ENCODE data around the gene UFD1. TPM values are rescaled to one million over a fixed set of nuclear protein-coding genes. Genes with fewer than 3 reads are reported as not detected.

UFD1 gene
- total and polyA plus RNA-seq, 12 donors: 31.5 to 79.4 (median 43.5) TPM

DNA sequence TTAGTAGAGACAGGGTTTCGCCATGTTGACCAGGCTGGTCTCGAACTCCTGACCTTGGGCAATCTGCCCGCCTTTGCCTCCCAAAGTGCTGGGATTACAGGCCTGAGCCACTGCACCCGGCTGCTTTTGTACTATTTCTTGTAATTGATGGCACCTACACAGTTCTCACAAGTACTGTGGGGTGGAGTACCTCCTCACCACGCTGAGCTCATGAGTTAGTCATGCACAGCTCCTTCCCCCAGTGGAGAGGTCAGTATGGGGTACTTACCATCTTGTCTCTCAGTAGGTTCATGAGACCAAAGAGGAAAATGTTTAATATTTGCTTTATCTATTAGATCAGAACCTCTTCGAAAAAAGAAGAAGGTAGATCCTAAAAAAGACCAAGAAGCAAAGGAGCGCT lies 44.6 kb downstream of the UFD1 start:
- H3K27me3 ChIP-seq: no peaks in the 10 kb centered on the region
- intact Hi-C loops (cut with DNase I): loop anchor here in 5 of 10 donors (5.0 to 10.0 kb wide), 4 partner anchors 43 to 257 kb away; partner anchors contain the start of genes CDC45 (in 2 of the 5), CLTCL1 (in 2 of the 5), SLC25A1 (in 2 of the 5) and UFD1 (in 2 of the 5)
- H3K27ac ChIP-seq: peak overlapping the region in 2 of 10 donors; percentile 98 to 99
- ATAC-seq (no peak), DNase-seq (no peak)
- peaks cover 7 to 45% (median 27%) of the 10 kb centered on the region in 9 donors for H3K4me1 ChIP-seq
- H3K9me3 ChIP-seq: no peaks in the 10 kb centered on the region
- H3K4me3 ChIP-seq: no peak overlapping the region
- H3K36me3 ChIP-seq: peaks cover 0 to 54% (median 16%) of the 10 kb centered on the region in 9 donors
- TF ChIP-seq, protein P1, sequence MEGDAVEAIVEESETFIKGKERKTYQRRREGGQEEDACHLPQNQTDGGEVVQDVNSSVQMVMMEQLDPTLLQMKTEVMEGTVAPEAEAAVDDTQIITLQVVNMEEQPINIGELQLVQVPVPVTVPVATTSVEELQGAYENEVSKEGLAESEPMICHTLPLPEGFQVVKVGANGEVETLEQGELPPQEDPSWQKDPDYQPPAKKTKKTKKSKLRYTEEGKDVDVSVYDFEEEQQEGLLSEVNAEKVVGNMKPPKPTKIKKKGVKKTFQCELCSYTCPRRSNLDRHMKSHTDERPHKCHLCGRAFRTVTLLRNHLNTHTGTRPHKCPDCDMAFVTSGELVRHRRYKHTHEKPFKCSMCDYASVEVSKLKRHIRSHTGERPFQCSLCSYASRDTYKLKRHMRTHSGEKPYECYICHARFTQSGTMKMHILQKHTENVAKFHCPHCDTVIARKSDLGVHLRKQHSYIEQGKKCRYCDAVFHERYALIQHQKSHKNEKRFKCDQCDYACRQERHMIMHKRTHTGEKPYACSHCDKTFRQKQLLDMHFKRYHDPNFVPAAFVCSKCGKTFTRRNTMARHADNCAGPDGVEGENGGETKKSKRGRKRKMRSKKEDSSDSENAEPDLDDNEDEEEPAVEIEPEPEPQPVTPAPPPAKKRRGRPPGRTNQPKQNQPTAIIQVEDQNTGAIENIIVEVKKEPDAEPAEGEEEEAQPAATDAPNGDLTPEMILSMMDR (IDR thresholded peaks at IDR 0.05): no peak
- 95 to 97% methylated on average over 7 of the region's 7 CpGs for WGBS, 2 donors

DNA sequence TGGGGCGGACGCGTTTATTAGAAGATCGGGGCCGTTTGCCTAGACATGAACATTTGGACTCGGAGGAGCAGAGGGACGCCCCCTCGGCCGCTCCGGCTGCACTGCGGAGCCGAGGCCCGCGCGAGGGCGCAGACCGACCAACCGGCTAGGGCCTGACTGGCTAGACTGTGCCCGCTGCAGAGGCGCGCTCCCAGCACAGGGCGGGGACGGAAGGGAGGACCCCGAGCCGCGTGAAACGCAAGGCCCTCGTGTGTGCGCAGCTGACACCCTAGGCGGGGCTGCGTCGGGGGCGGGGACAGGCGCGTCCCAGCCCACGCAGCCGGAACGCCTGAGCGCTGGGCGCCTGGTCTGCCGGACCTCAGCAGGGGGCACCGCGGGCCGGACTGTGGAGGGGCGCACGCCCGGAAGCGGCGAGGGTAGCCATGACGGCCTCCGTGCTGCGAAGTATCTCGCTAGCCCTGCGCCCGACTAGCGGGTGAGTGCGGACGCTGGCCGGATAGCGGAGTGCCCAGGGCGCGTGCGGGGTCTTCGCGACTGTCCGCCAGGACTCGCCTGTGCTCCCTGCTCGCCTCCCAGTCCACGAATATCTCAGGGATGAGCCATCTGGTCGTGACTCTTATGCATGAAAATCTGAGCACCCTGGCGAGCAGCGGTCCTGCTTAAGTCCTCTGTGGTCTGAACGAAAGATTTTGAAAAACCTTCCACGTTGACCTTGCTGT lies 46.7 kb downstream of the UFD1 start, which contains the start of gene MRPL40:
Gene MRPL40 (plus strand): TSS at position 413 of the 719 bp plus-strand sequence. CDS start 10 bp downstream, at position 423.
- Histone ChIP-seq H3K4me1 (peaks cover 7 to 55% (median 34%) of the 10 kb centered on the region in 9 donors), H3K4me3 (peak within 1 kb of the TSS; percentile 65 to 94 (median 84)), H3K36me3 (peaks cover 0 to 35% (median 16%) of the 10 kb centered on the region in 9 donors), H3K27ac (peak within 1 kb of the TSS; percentile 89 to 99 (median 98)), H3K27me3 (no peaks in the 10 kb centered on the region), H3K9me3 (no peaks in the 10 kb centered on the region)
- peak; percentile 96 to 98 (median 98) for ATAC-seq
- peak; percentile 95 to 96 for DNase-seq
- WGBS, 2 donors: 0% methylated on average over 74 of the region's 74 CpGs
- intact Hi-C loops (cut with DNase I): loop anchor here in 6 of 10 donors (1.0 to 10.0 kb wide), 7 partner anchors 15 to 255 kb away; partner anchors contain the start of genes CDC45 (in 3 of the 6), UFD1 (in 3 of the 6), C22orf39 (in 2 of the 6) and CLTCL1 (in 2 of the 6)
- TF ChIP-seq, protein P1 (IDR thresholded peaks at IDR 0.05): peak in 3 of 9 donors; percentile 18 to 37 (median 29)

GRCh38 chr22:19431649-19432132 lies 47.3 kb downstream of the UFD1 start, which contains the start of gene HIRA:
Gene HIRA, minus strand, starts transcription at chr22:19431733. Its CDS starts 257 bp downstream, at chr22:19431476.
- Histone ChIP-seq H3K4me3 (peak within 1 kb of the TSS; percentile 65 to 94 (median 84)), H3K9me3 (no peaks in the 10 kb centered on the region), H3K27me3 (no peaks in the 10 kb centered on the region), H3K4me1 (peaks cover 7 to 55% (median 34%) of the 10 kb centered on the region in 9 donors), H3K27ac (peak within 1 kb of the TSS; percentile 89 to 99 (median 98)), H3K36me3 (peaks cover 0 to 31% (median 16%) of the 10 kb centered on the region in 9 donors)
- intact Hi-C loops (cut with DNase I): loop anchor here in 7 of 10 donors (1.0 to 10.0 kb wide), 8 partner anchors 15 to 254 kb away; partner anchors contain the start of genes CDC45 (in 4 of the 7), UFD1 (in 4 of the 7), C22orf39 (in 2 of the 7) and CLTCL1 (in 2 of the 7)
- peak; percentile 42 to 83 (median 78) for ATAC-seq
- 1% methylated on average over 55 to 66 of the region's 66 CpGs for WGBS, 2 donors
- DNase-seq: peak; percentile 75 to 87
- TF ChIP-seq, protein P1 (IDR thresholded peaks at IDR 0.05): no peak

Measured in heart right ventricle (tissue), 16 donors.